Adrenal gland (tissue), 12 donors: ENCODE results near the gene NANS. TPM values are rescaled to one million over a fixed set of nuclear protein-coding genes. Genes with fewer than 3 reads are reported as not detected.
A peak's percentile ranks its signal among the peaks of the same experiment; 100 is the strongest.

Experiments
- DNase-seq, 7 donors: peaks; one replicate each; pipeline ENCODE4 v3.0.0-alpha.2; 2019 to 2020
- H3K27ac ChIP-seq, 5 donors: fragments of 200-600 bp; sonication (generic) in 4 of 5; 1 replicate in 3 of 5; 2 replicates in 2 of 5; pipeline versions ENCODE4 v1.5.1 to v1.8.0; 2016 to 2020; ENCODE audit warnings: mild to moderate bottlenecking in 1 of 5
- H3K27me3 ChIP-seq: fragments of 200-600 bp; 2 replicates; pipeline ENCODE4 v1.8.0; 2021
- H3K36me3 ChIP-seq, 2 donors: fragments of 200-600 bp; replicated peaks in 1 of 2; 1 replicate in 1 of 2; 2 replicates in 1 of 2; pipeline versions ENCODE4 v1.5.1 to v1.8.0; 2018 to 2022
- H3K4me1 ChIP-seq, 2 donors: fragments of 200-600 bp; replicated peaks in 1 of 2; 1 replicate in 1 of 2; 2 replicates in 1 of 2; pipeline versions ENCODE4 v1.5.1 to v1.8.0; 2018 to 2021
- H3K4me3 ChIP-seq, 4 donors: fragments of 200-600 bp; sonication (generic) in 3 of 4; one replicate each; pipeline ENCODE4 v1.5.1; 2016 to 2018
- H3K9me3 ChIP-seq, 3 donors: fragments of 200-600 bp; sonication (generic) in 1 of 3; replicated peaks in 1 of 3; 1 replicate in 2 of 3; 2 replicates in 1 of 3; pipeline versions ENCODE4 v1.5.1 to v1.8.0; 2016 to 2021
- POLR2A ChIP-seq, 2 donors: fragments of 450-650 bp; IDR thresholded peaks; one replicate each; pipeline ENCODE4 v1.6.1; 2017; ENCODE audit warnings: antibody characterized with exemption in 2 of 2, mild to moderate bottlenecking in 2 of 2, moderate library complexity in 1 of 2
- WGBS, 4 donors: extraction: QIAGEN DNeasy Blood & Tissue Kit in 2 of 4; methylation state at CpG; one replicate each; pipeline versions ENCODE4 v1.1.5 to v1.1.7; 2013 to 2017; 5-methylcytosine and 5-hydroxymethylcytosine counted together
- intact Hi-C, 2 donors: fragments of 100-400 bp; cut with DNase I; formaldehyde crosslinking; loops; one replicate each; pipeline versions ENCODE4 v1.14.1 to v1.15.0; 2022 to 2023
- polyA plus RNA-seq, 3 donors: library from polyadenylated mRNA; stranded (reverse); fragments of 200-250 nt in 2 of 3; fragments of 350-450 nt in 1 of 3; fragmentation: Illumina TruSeq in 1 of 3; extraction: RNeasy Lipid Tissue Mini Kit (QIAGEN cat#74804) in 1 of 3; gene quantifications; one replicate each; pipeline ENCODE4 v1.2.3, GENCODE V29; 2013 to 2014
- total RNA-seq, 9 donors: library from RNA; depleted of rRNA in 4 of 9; stranded (reverse); fragments of >200 nt in 4 of 9; fragments of 120-200 nt in 1 of 9; fragmentation: NEBNext Ultra II Directional in 1 of 9; extraction: Animal tissue kit (Norgen Biotek cat#: 25700) in 1 of 9; gene quantifications; one replicate each; pipeline versions ENCODE4 v1.1.0 to v1.2.4, GENCODE V29; 2013 to 2023
- TF ChIP-seq, protein P1 (sequence below), 6 experiments: fragments of 450-650 bp in 4 of 6; fragments of 200-600 bp in 2 of 6; sonication (generic) in 1 of 6; IDR thresholded peaks; 1 replicate in 5 of 6; 2 replicates in 1 of 6; pipeline versions ENCODE4 v1.5.1 to v1.8.0; 2016 to 2021; ENCODE audit warnings: antibody characterized with exemption in 6 of 6, mild to moderate bottlenecking in 2 of 6, moderate library complexity in 1 of 6
- donor health status: healthy with polysubstance abuse.
- donor health status: Bipolar disorder and iron deficiency.
- donor health status: DM: yes; HTN: yes; CAD: no.
- donor health status: DM: no; HTN: no; CAD: no.
- donor health status: DM: no; HTN: no; CAD: no.
- donor health status: DM: yes; HTN: yes; CAD: no.

Gene NANS
- total and polyA plus RNA-seq, 12 donors = 24.2 to 81.5 (median 38.7) TPM

DNA sequence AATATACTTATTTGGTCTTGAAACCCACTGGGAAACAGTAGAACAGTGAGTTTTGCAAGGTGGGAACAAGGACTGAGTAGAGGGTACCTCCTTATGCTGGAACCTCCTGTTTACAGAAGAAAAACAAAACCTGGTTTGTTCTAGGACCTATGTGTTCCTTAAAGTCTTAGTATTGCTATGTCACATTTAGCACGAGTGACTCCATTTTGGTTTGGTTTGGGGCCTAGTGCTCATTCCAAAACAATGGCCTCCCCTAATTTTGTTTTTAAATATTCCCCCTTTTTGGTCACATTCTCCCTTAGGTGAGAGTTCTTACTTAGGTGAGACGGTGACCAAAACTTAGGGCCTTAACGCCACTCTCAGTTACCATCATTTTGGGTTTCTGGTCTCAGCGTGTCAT is 6.2 kb upstream of the NANS start:
- no peak for TF ChIP-seq POLR2A (IDR thresholded peaks at IDR 0.05)
- TF ChIP-seq, protein P1, sequence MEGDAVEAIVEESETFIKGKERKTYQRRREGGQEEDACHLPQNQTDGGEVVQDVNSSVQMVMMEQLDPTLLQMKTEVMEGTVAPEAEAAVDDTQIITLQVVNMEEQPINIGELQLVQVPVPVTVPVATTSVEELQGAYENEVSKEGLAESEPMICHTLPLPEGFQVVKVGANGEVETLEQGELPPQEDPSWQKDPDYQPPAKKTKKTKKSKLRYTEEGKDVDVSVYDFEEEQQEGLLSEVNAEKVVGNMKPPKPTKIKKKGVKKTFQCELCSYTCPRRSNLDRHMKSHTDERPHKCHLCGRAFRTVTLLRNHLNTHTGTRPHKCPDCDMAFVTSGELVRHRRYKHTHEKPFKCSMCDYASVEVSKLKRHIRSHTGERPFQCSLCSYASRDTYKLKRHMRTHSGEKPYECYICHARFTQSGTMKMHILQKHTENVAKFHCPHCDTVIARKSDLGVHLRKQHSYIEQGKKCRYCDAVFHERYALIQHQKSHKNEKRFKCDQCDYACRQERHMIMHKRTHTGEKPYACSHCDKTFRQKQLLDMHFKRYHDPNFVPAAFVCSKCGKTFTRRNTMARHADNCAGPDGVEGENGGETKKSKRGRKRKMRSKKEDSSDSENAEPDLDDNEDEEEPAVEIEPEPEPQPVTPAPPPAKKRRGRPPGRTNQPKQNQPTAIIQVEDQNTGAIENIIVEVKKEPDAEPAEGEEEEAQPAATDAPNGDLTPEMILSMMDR (IDR thresholded peaks at IDR 0.05) = no peak

DNA sequence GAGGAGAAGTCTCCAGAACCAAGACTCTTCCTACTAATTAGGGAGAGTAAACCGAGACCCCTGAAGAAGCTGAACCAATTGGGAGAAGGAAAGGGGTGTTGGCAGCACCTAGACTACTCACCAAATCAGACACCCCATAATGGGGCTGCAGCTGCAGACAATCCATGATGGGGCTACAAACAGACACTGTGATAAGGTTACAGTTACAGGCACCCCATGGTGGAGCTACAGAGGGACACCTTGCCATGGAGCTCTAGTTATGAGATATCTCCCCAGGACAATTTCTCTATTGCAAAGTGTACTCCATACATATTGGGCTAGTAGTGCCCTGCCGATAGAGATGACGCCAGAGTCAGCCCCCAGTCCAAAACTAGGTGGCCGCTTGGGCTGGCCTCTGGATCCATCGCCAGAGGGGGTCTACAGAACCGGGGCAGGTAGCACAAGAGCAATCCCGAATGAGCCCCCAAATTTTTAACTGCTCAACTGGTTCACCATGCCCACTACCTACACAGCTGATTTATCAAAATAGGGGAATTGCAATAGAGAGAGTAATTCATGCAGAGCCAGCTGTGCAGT is 2.1 kb upstream of the NANS start:
- Histone ChIP-seq H3K9me3 (no peaks in the 10 kb centered on the region), H3K27me3 (no peaks in the 10 kb centered on the region), H3K36me3 (no peaks in the 10 kb centered on the region), H3K27ac (no peak overlapping the region), H3K4me1 (peaks cover 5 to 26% of the 10 kb centered on the region in 2 donors), H3K4me3 (no peak overlapping the region)
- intact Hi-C loops = no loop called here
- TF ChIP-seq POLR2A (IDR thresholded peaks at IDR 0.05) = no peak
- TF ChIP-seq, protein P1 (IDR thresholded peaks at IDR 0.05) = no peak
- no peak for DNase-seq
- 94 to 98% (median 95%) methylated on average over 7 of the region's 7 CpGs for WGBS, 4 donors

More for the DNA sequence above, 6.2 kb upstream of the NANS start:
- Histone ChIP-seq H3K4me1 (no peaks in the 10 kb centered on the region), H3K27me3 (no peaks in the 10 kb centered on the region), H3K27ac (no peak overlapping the region), H3K36me3 (no peaks in the 10 kb centered on the region), H3K4me3 (no peak overlapping the region), H3K9me3 (no peaks in the 10 kb centered on the region)
- DNase-seq = peak in 1 of 7 donors; percentile 13
- WGBS, 4 donors = 92 to 97% (median 95%) methylated on average over 4 of the region's 4 CpGs
- intact Hi-C loops = no loop called here

DNA sequence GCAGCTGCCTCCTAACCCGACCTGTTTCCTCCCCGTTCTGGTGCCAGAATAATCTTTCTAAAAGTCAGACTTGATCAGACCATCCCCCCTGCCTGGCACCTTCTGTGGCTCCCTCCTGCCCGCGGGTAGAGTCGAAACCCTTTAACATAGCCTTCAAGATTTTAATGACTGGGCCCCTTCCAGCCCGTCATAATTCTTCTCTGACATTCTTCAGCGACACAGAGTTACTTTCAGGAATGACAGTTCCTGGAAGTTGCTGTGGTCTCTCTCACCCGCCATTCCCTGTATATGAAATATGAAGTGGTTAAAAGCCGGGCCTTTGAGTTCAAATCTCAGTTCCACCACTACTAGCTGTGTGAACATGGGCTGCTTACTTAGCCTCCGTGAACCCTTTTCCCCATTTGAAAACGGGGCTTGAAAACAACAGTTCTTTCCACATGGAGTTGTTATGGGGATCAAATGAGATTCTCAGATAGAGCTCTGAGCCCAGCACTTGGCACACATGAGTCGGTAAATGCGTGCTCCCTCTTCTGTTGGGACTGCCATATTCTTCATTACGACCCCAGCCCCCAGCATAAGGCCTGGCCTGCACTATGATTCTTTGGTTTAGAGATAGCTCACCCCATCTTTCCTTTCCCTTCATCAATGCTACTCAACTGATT is 737 bp downstream of the NANS start:
- Histone ChIP-seq H3K36me3 (peaks cover 0 to 14% of the 10 kb centered on the region in 2 donors), H3K4me3 (peak overlapping the region; percentile 20 to 85 (median 46)), H3K9me3 (no peaks in the 10 kb centered on the region), H3K27me3 (no peaks in the 10 kb centered on the region), H3K4me1 (peaks cover 5 to 26% of the 10 kb centered on the region in 2 donors), H3K27ac (peak overlapping the region; percentile 6 to 98 (median 96))
- WGBS, 4 donors = 8 to 15% (median 11%) methylated on average over 14 of the region's 14 CpGs
- intact Hi-C loops = no loop called here
- TF ChIP-seq, protein P1 (IDR thresholded peaks at IDR 0.05) = no peak
- no peak for TF ChIP-seq POLR2A (IDR thresholded peaks at IDR 0.05)
- DNase-seq = no peak

DNA sequence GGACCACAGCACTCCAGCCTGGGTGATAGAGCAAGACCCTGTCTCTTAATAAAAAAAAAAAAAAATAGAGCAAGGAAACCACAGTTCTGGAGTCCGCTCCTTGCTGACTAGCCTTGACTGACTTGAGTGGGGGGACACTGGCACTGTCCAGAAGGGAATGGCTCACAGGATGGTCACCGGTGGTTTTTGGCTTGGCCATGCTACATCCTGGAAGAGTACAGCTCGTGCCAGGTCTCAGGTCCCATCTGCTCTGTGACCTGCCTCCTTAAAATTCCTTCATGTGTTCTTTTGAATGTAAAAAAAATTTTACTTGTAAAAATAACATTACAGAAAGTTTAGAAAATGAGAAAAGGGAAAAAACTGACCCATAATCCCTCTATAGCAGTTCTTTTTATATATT is 5.6 kb downstream of the NANS start:
- no peak overlapping the region for H3K4me3 ChIP-seq
- TF ChIP-seq, protein P1 (IDR thresholded peaks at IDR 0.05) = no peak
- no peak for TF ChIP-seq POLR2A (IDR thresholded peaks at IDR 0.05)
- peaks cover 4 to 19% of the 10 kb centered on the region in 2 donors for H3K4me1 ChIP-seq
- H3K9me3 ChIP-seq = no peaks in the 10 kb centered on the region
- intact Hi-C loops = no loop called here
- 82 to 89% (median 88%) methylated on average over 3 of the region's 3 CpGs for WGBS, 4 donors
- H3K27ac ChIP-seq = no peak overlapping the region
- H3K27me3 ChIP-seq = no peaks in the 10 kb centered on the region
- H3K36me3 ChIP-seq = peaks cover 0 to 37% of the 10 kb centered on the region in 2 donors
- DNase-seq = no peak
